ENCODE results near the gene TCFL5.

The TCFL5 gene

DNA sequence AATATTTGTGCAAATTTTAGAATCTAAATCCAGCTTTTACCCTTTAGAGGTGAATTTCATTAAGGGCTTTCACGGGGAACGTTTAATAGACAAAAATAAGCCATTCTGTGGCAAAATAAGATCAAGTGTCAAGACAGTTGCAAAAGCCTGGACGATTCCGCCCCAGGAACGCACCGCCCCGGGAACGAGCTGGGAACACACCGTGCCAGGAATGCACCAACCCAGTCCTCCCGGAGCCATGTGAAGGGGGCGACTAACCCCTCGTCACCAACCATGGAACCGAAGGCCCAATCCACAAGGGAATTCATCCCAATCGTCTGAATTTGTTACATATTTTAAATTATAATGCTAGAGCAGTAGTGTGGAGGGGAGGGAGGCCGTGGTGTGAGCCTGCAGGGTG lies 20.8 kb upstream of the TCFL5 start:
- TF ChIP-seq, protein P1, sequence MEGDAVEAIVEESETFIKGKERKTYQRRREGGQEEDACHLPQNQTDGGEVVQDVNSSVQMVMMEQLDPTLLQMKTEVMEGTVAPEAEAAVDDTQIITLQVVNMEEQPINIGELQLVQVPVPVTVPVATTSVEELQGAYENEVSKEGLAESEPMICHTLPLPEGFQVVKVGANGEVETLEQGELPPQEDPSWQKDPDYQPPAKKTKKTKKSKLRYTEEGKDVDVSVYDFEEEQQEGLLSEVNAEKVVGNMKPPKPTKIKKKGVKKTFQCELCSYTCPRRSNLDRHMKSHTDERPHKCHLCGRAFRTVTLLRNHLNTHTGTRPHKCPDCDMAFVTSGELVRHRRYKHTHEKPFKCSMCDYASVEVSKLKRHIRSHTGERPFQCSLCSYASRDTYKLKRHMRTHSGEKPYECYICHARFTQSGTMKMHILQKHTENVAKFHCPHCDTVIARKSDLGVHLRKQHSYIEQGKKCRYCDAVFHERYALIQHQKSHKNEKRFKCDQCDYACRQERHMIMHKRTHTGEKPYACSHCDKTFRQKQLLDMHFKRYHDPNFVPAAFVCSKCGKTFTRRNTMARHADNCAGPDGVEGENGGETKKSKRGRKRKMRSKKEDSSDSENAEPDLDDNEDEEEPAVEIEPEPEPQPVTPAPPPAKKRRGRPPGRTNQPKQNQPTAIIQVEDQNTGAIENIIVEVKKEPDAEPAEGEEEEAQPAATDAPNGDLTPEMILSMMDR (conservative IDR thresholded peaks at IDR 0.05): no peak
- no peak overlapping the region for H3K27ac ChIP-seq

DNA sequence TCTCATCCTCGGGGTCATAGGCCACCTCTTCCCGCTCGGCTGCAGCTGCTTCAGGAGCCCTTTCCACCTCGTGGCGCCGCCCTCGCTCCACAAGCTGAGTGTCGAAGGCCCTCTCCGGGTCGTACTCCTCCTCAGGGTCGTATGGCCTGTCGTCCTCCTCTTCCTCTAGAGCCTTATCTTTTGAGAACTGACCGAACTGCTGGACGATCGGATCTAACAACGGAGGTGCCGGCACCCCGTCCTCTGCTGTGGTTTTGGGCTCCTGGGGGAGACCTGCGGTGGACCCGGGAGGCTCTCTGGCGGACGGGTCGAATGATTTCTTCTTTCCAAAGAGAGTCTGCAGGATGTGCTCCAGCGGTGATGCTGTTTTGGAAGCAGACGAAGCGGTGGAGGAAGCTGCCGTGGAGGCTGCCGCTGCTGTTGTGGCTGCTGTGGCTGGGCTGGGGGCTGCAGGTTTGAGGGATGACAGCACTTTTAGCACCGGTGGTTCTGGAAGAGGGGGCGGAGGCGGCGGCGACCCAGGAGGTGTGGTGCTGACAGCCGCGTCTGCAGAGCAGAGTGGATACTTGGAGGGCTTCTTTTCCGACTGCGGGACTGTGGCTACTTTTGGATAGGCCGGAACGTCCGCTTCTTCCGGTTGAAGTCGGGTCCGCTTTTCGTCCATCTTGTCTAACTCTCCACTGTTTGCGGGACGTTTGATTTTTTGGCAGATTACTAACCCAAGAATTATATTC lies 20.2 kb upstream of the TCFL5 start:
- TF ChIP-seq, protein P1 (conservative IDR thresholded peaks at IDR 0.05): no peak
- no peak overlapping the region for H3K27ac ChIP-seq

GRCh38 chr20:62880935-62881661 lies 19.5 kb upstream of the TCFL5 start:
- H3K27ac ChIP-seq: no peak overlapping the region
- TF ChIP-seq, protein P1 (conservative IDR thresholded peaks at IDR 0.05): no peak

GRCh38 chr20:62880147-62880934 lies 18.7 kb upstream of the TCFL5 start:
- H3K27ac ChIP-seq: no peak overlapping the region
- TF ChIP-seq, protein P1 (conservative IDR thresholded peaks at IDR 0.05): no peak

- TF ChIP-seq, protein P1 (conservative IDR thresholded peaks at IDR 0.05): no peak
- H3K27ac ChIP-seq: no peak overlapping the region
These were observed 17.9 kb upstream of the TCFL5 start for GRCh38 chr20:62879275-62880146.

GRCh38 chr20:62878244-62879038 lies 16.8 kb upstream of the TCFL5 start:
- TF ChIP-seq, protein P1 (conservative IDR thresholded peaks at IDR 0.05): no peak
- no peak overlapping the region for H3K27ac ChIP-seq
